HEK293T (cell line): Measurements from ENCODE around the gene GHRHR.
A peak's percentile ranks its signal among the peaks of the same experiment; 100 is the strongest.

Source experiments
- CTCF ChIA-PET: fragments of 350-600 bp; formaldehyde crosslinking; extraction: SDS; loops from one replicate; lab custom pipeline; 2021; ENCODE audit warnings: antibody characterized with exemption, inconsistent platforms; lab: Yijun Ruan, JAX
- POLR2A ChIA-PET: fragments of 350-600 bp; formaldehyde crosslinking; extraction: SDS; loops from one replicate; lab custom pipeline; 2020; ENCODE audit warnings: antibody characterized with exemption, inconsistent platforms; lab: Yijun Ruan, JAX
- DNase-seq: peaks from one replicate; pipeline ENCODE4 v3.0.0; 2012; ENCODE audit warnings: mixed read lengths; ENCODE audit errors: extremely low spot score
- ARNT ChIP-seq: fragments of 450-650 bp; IDR thresholded peaks from 2 replicates; pipeline ENCODE4 v1.6.1; 2017; ENCODE audit warnings: mild to moderate bottlenecking
- BHLHE40 ChIP-seq: fragments of 450-650 bp; IDR thresholded peaks from 2 replicates; pipeline ENCODE4 v1.6.1; 2016; ENCODE audit warnings: mild to moderate bottlenecking, moderate library complexity, borderline replicate concordance
- CTBP1 ChIP-seq: fragments of 450-650 bp; IDR thresholded peaks from 2 replicates; pipeline ENCODE4 v1.6.1; 2016; ENCODE audit warnings: borderline replicate concordance
- ELF4 ChIP-seq: fragments of 450-650 bp; IDR thresholded peaks from 2 replicates; pipeline ENCODE4 v1.6.1; 2017; ENCODE audit warnings: antibody characterized with exemption
- FOXA1 ChIP-seq: fragments of 450-650 bp; IDR thresholded peaks from 2 replicates; pipeline ENCODE4 v1.6.1; 2016; ENCODE audit warnings: mild to moderate bottlenecking
- FOXK2 ChIP-seq: fragments of 450-650 bp; IDR thresholded peaks from 2 replicates; pipeline ENCODE4 v1.6.1; 2016; ENCODE audit warnings: mild to moderate bottlenecking
- FOXM1 ChIP-seq: fragments of 450-650 bp; IDR thresholded peaks from 2 replicates; pipeline ENCODE4 v1.6.1; 2017; ENCODE audit warnings: mild to moderate bottlenecking, borderline replicate concordance
- HDGF ChIP-seq: fragments of 450-650 bp; IDR thresholded peaks from 2 replicates; pipeline ENCODE4 v1.6.1; 2017; ENCODE audit warnings: antibody characterized with exemption, borderline replicate concordance
- L3MBTL2 ChIP-seq: fragments of 450-650 bp; conservative IDR thresholded peaks from 2 replicates; pipeline ENCODE4 v1.6.1; 2016; ENCODE audit warnings: mild to moderate bottlenecking
- LEF1 ChIP-seq: fragments of 450-650 bp; IDR thresholded peaks from 2 replicates; pipeline ENCODE4 v1.6.1; 2017; ENCODE audit warnings: mild to moderate bottlenecking, borderline replicate concordance
- NFRKB ChIP-seq: fragments of 450-650 bp; IDR thresholded peaks from 2 replicates; pipeline ENCODE4 v1.6.1; 2016; ENCODE audit warnings: mild to moderate bottlenecking, moderate library complexity
- SP1 ChIP-seq: fragments of 450-650 bp; IDR thresholded peaks from 2 replicates; pipeline ENCODE4 v1.6.1; 2017
- SUZ12 ChIP-seq: fragments of 450-650 bp; IDR thresholded peaks from 2 replicates; pipeline ENCODE4 v1.6.1; 2016; ENCODE audit warnings: mild to moderate bottlenecking
- TARDBP ChIP-seq: fragments of 450-650 bp; IDR thresholded peaks from 2 replicates; pipeline ENCODE4 v1.6.1; 2016
- ZNF384 ChIP-seq: fragments of 450-650 bp; IDR thresholded peaks from 2 replicates; pipeline ENCODE4 v1.6.1; 2016
- TF ChIP-seq, protein P1 (sequence below): fragments of 450-650 bp; IDR thresholded peaks from 2 replicates; pipeline ENCODE4 v1.6.1; 2016

The GHRHR gene

DNA sequence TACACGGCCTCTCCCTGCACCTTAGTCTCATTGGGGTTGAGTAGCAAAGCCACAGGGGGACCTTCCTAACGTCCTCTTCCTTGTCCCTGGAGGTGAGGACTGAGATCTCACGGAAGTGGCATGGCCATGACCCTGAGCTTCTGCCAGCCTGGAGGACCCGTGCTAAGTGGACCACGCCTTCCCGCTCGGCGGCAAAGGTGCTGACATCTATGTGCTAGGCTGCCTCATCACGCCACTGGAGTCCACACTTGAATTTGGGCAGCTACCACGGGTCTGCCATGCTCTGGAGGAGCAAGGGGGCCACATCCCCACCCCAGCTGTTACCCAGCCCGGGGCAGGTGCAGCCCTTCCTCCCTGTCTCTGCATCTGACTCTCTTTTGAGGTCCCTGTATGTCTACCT, 15.3 kb downstream of the GHRHR start:
- CTCF ChIA-PET, result interaction anchor here (2.5 kb wide), 1 partner anchor 143 kb away, joined by 14 read pairs; no protein-coding TSS in a partner anchor
- TF ChIP-seq L3MBTL2, result no peak
- TF ChIP-seq LEF1, result no peak
- POLR2A ChIA-PET, result no interaction called here
- no peak for DNase-seq

DNA sequence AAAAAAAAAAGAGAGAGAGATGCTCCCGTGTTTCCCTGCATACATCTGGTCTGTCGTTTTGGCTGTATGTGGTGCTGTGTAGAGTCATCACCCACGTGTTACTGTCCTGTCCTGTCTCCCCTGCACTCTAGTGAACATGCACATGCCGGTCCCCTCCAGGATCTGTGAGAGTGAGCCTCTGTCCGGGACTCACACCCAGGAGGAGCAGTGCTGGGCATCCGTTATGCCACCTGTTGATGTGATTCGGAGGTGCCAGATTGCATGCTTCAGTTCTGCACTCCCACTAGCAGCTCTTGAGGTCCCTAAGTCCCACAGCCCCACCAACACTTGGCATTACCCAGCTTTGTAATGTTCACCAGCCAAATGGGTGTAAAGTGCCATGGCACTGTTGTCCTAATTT, 16.4 kb downstream of the GHRHR start:
- TF ChIP-seq ELF4 (no peak), NFRKB (no peak), TARDBP (no peak), ARNT (no peak), FOXK2 (no peak), L3MBTL2 (no peak), CTBP1 (no peak), FOXA1 (no peak), LEF1 (no peak), SP1 (no peak), SUZ12 (no peak), ZNF384 (no peak), FOXM1 (no peak), BHLHE40 (no peak)
- TF ChIP-seq, protein P1, sequence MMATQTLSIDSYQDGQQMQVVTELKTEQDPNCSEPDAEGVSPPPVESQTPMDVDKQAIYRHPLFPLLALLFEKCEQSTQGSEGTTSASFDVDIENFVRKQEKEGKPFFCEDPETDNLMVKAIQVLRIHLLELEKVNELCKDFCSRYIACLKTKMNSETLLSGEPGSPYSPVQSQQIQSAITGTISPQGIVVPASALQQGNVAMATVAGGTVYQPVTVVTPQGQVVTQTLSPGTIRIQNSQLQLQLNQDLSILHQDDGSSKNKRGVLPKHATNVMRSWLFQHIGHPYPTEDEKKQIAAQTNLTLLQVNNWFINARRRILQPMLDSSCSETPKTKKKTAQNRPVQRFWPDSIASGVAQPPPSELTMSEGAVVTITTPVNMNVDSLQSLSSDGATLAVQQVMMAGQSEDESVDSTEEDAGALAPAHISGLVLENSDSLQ, result no peak
- POLR2A ChIA-PET, result no interaction called here
- no peak for DNase-seq
- CTCF ChIA-PET, result interaction anchor here (0.7 kb wide), 1 partner anchor 349 kb away, joined by 4 read pairs; no protein-coding TSS in a partner anchor

DNA sequence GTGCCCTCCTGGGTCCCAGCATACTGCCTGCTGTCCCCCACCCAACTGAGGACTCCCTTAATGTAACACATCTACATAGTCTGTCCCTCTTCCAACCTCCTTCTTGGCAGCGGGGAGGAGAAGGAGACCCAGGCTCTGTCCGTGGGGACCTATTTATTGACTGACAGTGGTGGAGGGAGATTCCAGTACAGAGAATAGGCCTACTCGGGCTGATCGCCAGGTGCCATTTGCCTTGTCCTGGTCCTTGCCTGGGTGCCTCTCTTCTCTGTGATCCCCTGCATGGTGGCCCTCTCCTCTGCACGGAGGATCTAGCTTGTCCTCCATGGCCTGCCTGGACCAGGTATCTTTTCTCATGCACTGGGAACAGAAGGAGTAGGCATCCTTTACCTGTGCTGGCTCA, 17.0 kb downstream of the GHRHR start:
- no peak for DNase-seq
- POLR2A ChIA-PET, result no interaction called here
- TF ChIP-seq TARDBP, result no peak
- TF ChIP-seq L3MBTL2, result no peak
- no peak for TF ChIP-seq SP1
- no peak for TF ChIP-seq HDGF
- TF ChIP-seq ARNT, result no peak
- no peak for TF ChIP-seq NFRKB
- no peak for TF ChIP-seq ZNF384
- TF ChIP-seq, protein P1, result no peak
- no peak for TF ChIP-seq BHLHE40
- no peak for TF ChIP-seq FOXA1
- no peak for TF ChIP-seq FOXM1
- TF ChIP-seq FOXK2, result no peak
- no peak for TF ChIP-seq SUZ12
- no peak for TF ChIP-seq CTBP1
- TF ChIP-seq ELF4, result no peak
- TF ChIP-seq LEF1, result no peak
- CTCF ChIA-PET, result interaction anchor here (0.9 to 6.4 kb wide), 2 partner anchors 11 to 141 kb away, joined by 3 to 137 read pairs; no protein-coding TSS in a partner anchor

DNA sequence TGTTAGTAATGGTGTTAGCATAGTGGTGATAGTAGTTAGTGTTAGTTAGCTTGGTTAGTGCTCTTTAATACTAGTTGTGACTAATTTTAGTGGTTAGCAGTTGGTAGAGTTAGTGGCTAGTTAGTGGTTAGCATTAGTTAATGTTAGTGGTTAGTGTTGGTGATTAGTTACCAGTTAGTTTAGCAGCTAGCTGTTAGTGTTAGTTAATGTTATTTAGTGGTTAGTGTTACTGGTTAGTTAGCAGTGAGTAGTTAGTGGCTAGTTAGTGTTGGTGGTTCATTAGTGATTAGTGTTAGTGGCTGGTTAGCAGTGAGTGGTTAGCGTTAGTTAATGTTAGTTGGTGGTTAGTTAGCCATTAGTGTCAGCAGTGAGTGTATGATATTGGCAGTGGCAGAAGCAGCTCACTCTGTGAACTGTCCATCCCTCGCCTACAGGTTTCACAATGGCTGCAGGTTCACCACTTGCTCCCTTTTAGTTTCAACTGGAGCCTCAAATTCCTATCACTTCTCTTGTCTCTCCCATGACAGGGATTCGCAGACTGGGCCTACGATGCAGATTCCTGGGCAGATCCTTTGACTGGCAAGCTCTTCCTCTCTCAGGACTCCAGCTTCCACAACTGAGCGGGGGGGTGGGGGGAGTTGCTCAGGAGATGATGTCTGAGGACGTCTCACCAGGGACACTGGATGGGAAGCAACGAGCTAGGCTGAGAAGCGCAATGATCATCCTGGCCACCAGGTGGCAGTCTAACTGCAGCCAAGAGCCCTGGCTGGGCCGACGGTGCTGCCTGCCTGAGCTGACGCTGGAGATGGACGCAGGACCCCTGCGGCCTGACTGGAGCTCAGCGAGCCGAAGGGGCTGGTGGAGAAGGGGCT, 19.5 kb downstream of the GHRHR start:
- POLR2A ChIA-PET, result interaction anchor here (0.6 to 1.4 kb wide), 2 partner anchors 10 to 139 kb away, joined by 5 to 7 read pairs; no protein-coding TSS in a partner anchor
- CTCF ChIA-PET, result interaction anchor here (0.6 to 6.4 kb wide), 17 partner anchors 9 to 311 kb away, joined by 3 to 137 read pairs (median 3); no protein-coding TSS in a partner anchor

DNA sequence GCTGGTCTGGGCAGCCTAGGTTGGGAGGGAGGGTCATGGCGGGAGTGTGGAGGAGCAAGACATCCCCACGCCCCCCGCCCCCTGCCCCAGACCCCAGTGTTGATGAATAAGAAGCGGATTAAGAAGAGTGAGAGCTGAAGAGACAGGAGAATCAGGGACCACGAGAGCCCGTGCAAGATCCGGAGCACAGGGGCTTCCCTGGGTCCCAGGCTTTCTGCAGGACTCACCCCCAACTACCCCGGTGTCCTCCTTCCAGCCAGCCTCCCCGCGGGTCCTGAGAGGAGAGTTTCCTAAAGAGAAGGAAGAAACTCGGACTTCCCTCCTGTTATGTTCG, 20.1 kb downstream of the GHRHR start:
- TF ChIP-seq CTBP1 (no peak), FOXM1 (no peak), BHLHE40 (no peak)

More for the DNA sequence above, 19.5 kb downstream of the GHRHR start:
- peak; percentile 91 for DNase-seq
- TF ChIP-seq, protein P1, result peak; percentile 16; the same call in 1 of the 2 replicates
- TF ChIP-seq SUZ12, result no peak

DNA sequence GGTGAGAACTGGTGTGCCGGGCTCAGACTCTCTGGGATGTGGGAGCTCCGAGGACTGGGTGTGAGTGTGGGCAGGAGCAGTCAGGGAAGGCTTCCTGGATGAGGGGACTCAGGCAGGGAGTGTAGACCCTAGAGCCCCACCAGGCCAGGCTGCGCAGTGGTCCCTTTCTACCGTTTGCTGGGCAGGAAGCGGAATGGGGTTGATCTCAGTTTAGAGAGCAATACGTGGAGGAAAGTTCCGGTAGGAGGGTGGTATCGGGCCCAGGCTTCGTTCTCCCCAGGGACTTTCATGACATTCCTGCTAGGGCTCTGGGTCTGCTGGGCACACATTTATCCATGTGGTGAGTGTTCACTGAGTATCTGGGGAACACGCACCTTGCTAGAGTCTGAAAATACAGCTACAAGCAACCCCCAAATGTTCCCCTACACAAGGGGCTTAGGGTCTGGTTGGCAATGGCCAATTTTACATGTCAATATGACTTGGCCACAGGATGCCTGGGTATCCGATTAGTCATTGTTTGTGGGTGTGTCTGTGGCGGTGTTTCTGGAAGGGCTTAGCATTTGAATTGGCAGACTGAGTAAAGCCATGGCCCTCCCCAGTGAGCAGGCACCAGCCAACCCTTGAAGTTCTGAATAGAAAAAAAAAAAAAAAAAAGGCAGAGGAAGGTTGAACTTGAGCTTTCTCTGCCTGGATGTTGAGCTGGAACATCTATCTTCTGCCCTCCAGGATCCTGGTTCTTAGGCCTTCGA, 20.8 kb downstream of the GHRHR start:
- no peak for DNase-seq
- TF ChIP-seq HDGF (no peak), FOXK2 (no peak), FOXA1 (no peak), BHLHE40 (no peak), LEF1 (no peak), ZNF384 (no peak)
- ChIA-PET CTCF (interaction anchor here (0.6 to 6.4 kb wide), 10 partner anchors 11 to 182 kb away, joined by 3 to 137 read pairs (median 4); no protein-coding TSS in a partner anchor), POLR2A (no interaction called here)

More for the DNA sequence above, 20.1 kb downstream of the GHRHR start:
- POLR2A ChIA-PET, result interaction anchor here (0.6 to 1.4 kb wide), 2 partner anchors 10 to 139 kb away, joined by 5 to 7 read pairs; no protein-coding TSS in a partner anchor
- DNase-seq, result no peak
- CTCF ChIA-PET, result interaction anchor here (0.6 to 6.4 kb wide), 16 partner anchors 10 to 191 kb away, joined by 3 to 137 read pairs (median 4); no protein-coding TSS in a partner anchor
